ENCODE measurements around the gene NOX4.
"Not testable (repeated sequence)": the region's sequence is repeated elsewhere in the genome, so short reads cannot be mapped to it uniquely, and the experiment has no call there.

NOX4 gene

DNA sequence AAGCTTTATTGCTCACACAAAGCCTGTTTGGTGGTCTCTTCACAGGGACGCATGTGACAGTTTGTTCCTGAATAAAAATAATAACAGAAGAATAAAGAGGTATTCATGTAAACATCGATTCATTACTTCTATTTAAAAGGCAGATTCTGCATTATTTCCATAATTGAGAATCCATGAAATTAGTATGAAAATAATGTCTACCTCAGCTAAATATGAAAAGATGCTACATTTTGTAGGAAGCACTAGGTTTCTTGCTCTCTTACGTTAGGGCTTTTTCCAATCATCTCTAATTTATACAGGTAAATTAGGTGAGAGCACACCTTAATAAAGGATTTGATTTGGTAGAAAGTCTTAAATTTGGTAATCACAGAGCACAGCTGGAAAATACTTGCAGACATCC lies 103.7 kb downstream of the NOX4 start:
- DNase-seq (ENCODE audit: insufficient read length, low spot score) = not testable (repeated sequence)

DNA sequence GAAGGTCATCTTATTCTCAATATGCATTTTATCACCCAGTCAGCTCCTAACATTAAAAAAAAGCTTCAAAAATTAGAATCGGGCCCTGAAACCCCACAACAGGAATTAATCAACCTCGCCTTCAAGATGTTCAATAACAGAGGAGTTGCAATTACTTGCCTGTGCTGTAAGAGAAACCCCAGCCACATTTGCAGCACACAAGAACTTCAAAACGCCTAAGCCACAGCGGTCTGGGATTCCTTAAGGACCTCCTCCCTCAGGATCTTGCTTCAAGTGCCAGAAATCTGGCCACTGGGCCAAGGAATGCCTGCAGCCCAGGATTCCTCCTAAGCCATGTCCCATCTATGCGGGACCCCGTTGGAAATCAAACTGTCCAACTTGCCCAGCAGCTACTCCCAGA lies 108.2 kb downstream of the NOX4 start:
- DNase-seq (ENCODE audit: insufficient read length, low spot score); FAIRE-seq: not testable (repeated sequence)

More for the DNA sequence above, 103.7 kb downstream of the NOX4 start:
- FAIRE-seq = not testable (repeated sequence)

DNA sequence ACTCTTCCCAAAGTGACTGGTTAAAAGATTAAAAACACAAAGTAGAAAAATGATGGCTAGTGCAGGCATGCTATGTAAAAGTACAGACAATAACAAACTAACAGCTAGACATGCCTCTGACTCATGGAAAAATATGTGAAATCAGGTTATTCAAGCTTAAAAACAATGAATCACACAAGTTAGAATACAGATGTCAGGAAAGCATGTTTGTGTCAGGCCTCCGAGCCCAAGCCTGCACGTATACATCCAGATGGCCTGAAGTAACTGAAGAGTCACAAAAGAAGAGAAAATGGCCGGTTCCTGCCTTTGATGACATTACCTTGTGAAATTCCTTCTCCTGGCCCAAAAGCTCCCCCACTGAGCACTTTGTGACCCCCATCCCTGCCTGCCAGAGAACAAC lies 110.1 kb downstream of the NOX4 start:
- peak; percentile 39 for DNase-seq (ENCODE audit: insufficient read length, low spot score)
- no peak for FAIRE-seq

DNA sequence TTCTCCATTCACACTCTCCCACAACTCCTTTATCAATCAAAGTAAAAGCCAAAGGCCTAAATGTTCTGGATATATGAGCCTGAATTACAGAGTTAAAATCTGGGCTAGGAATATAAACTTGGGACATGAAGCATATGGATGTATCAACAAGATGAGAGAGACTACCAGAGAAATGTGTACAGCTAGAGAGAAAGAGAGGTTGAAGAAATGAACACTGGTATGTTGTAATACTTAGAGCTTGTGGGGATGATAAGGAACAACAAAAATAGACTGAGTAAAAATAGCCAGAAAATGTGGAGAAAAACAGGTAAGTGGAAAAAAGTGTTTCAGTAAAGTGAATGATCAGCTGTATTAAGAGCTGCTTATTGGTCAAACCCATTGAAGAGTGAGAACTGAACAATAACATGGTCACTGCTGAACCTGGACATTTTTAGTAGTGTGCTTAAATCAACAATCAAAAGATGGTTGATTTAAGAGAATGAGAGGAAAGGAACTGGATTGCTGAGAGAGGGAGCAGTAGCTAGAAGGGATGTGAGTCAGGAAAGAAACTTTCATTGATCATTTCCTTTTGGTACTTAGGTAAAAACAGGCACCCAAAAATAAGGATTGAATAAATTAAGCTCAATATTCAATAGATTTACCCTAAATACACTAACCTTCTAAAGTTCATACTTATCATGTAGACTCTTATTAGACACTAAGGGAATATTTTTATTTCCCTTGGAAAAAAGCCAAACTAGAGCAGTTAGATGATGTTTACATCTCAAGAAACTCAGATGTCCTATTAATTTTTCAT lies 111.0 kb downstream of the NOX4 start:
- DNase-seq (ENCODE audit: insufficient read length, low spot score); FAIRE-seq: not testable (repeated sequence)

DNA sequence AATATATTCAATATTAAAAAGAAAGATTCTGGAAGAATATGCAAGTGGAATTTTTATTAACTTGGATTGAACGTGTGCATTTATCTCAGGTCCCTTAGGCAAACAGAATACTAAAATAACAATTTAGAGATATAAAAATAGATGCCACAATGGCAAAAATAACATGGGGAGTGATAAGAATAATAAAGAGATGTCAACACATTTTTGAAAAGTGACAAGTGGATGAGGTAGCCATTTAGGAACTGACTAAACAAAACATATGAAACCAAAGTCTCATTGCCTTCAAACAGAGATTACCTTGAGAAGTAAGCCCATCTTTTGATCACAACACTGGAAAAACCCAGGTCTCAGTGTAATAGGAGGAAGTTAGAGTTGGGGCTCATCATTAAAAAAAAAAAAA lies 112.2 kb downstream of the NOX4 start:
- FAIRE-seq; DNase-seq (ENCODE audit: insufficient read length, low spot score): not testable (repeated sequence)

DNA sequence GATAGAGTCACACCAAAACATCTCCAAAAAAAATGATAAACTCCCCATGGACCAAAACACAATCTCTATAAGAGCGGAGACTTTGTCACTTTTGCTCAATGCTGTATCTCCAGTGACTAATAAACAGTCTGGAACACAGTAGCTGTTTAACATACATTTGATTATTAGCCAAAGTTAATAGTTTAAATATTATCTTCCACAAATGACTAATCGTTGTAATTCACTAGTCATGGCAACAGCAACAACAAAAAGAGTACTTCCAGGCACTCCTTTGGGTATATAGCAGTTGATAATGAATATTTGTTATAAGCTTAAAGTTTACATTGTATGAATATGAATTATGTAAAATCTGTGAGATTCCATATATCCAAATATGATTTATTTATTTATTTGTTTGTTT lies 121.8 kb downstream of the NOX4 start:
- not testable (repeated sequence) for FAIRE-seq; DNase-seq (ENCODE audit: insufficient read length, low spot score)

DNA sequence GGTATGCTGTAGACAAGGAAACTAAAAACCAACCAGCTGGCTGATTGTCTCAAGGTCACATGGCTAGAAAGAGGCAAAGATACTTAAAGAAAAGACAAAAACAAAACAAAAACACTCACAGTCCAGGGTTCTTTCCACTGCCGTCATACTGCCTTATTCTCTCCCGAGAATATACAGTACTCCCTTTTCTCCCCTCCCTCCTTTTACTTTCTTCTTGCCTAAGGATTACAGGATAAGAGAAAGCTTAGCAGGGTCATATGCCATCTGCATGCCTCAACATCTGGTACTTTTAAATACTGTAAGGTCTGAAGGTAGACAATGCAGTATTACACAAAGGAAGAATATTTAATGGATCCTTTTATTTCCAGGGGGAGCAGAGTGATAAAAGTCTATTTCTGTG lies 126.3 kb downstream of the NOX4 start:
- not testable (repeated sequence) for DNase-seq (ENCODE audit: insufficient read length, low spot score); FAIRE-seq

DNA sequence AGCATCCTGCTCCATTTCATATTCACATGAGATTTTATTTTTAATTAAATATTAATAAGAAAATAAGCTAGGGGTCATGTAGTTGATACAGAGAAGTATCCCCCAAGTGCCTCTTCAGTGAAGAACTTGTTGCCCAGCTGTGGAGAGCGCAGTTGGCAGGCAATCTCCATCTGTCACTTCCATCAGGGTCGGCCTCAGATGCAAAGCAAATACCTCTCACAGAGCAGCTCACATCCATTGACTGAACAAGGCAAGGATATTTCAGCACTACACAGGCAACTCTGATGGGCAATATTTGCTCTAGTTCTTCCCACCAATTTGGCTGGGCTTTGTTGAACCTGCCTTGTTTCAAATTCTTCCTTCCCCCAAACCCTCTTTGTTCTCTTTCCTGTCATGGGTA lies 129.4 kb downstream of the NOX4 start:
- FAIRE-seq = no peak

DNA sequence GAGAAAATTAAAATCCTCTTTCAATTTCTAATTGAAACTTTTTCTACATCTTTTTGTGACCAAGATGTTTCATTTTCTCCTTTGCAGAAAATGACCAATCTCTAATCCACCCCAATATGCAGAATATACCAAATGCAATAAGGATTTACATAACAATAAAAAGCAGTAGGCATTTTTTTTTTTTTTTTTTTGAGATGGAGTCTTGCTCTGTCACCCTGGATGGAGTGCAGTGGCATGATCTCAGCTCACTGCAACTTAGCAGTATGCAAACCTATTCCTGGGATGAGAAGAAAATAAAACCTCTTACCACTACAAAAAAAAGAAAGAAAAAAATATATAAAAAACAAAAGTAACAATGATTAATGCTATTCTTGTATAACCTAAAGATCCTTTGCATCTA lies 132.0 kb downstream of the NOX4 start:
- DNase-seq (ENCODE audit: insufficient read length, low spot score); FAIRE-seq: not testable (repeated sequence)

More for the DNA sequence above, 129.4 kb downstream of the NOX4 start:
- no peak for DNase-seq (ENCODE audit: insufficient read length, low spot score)

DNA sequence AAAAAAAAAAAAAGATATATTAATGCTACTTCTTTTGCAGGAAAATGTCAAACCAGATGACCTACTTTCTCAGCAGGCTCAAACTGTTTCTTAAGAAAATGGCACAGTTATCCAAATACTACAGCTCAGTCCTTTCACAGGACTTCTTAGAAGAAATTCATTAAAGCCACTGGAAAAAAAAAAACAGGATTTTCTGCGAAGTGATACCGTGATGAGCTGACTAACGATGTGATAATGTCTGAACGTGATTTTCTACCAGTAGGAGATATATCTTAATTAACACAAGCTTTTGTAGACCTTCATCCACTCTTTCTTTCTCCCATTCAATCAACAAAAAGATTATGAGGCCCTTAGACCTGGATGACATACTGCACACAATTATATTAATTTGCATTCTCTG lies 132.4 kb downstream of the NOX4 start:
- DNase-seq (ENCODE audit: insufficient read length, low spot score) = no peak
- no peak for FAIRE-seq

DNA sequence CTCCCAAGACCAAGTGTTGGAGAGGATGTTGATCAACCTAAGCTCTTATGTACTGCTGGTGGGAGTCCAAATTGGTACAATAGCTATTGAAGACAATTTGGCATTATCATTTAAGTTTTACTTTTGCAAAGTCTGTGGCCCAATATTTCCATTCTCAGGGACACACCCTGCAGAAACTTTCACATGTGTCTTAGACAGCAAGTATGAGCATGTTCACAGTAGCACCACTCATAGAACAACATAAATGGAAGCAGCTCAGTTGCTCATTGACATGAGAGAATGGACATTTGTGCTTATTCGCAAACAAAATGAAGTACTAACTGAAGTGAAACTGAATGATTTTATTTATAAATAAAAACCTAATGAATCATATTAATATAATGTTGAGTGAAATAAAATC lies 135.5 kb downstream of the NOX4 start:
- no peak for DNase-seq (ENCODE audit: insufficient read length, low spot score)
- peak; percentile 74 for FAIRE-seq

DNA sequence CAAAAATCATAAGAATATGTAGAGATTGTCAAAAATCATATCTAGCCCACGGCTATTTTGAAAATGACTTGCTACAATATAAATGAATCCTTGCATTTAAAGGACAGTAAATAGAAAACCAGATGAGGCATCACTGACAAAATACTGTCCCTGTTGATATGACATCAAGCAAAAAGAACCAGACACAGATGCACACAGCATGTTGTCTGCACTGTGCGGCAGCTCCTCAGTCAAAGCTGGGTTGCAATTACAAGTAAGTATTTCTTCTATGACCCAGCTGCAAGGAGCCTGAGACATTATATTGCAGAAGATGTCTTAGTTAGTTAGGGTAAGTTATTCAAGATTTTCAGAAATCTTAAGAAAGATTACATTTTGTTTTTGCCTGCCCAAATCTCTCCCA lies 136.7 kb downstream of the NOX4 start:
- not testable (repeated sequence) for FAIRE-seq; DNase-seq (ENCODE audit: insufficient read length, low spot score)

DNA sequence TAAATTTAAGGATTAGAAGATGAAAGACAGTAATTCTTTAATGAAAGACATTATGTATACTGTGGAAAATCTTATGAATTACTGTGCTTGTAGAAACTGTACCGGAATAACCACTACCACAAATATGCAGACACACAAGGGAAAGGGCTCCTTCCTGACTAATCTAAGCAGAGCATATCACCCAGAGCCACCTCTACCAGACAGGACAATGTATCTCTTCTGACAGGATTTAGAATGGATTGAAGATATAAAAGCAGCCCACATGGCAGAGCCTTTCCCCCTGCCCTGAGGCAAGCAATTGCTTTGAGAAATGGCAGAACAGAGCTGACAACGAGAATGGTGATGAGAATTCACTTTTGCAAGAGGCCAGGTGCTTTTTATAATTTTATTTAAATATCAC lies 144.1 kb downstream of the NOX4 start:
- DNase-seq (ENCODE audit: insufficient read length, low spot score) = no peak
- FAIRE-seq = no peak

DNA sequence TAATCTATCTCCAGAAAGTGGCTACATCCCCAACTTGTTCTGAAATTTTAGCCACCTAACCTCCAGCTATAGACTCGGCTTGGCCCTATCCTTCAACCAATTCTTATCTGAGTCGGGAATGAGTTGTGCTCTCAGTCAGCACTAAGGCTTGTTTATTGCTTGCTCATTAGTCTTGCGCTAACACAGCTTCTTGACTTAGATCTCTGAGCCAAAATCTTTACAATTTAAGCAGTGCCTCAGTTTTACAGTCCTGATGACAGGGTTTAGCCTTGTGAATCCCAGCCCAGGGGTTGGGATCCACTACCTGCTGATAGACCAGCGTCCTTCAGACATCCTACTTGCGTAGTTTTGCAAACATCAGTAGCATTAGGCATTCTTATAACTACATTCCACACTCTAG lies 144.6 kb downstream of the NOX4 start:
- no peak for FAIRE-seq
- no peak for DNase-seq (ENCODE audit: insufficient read length, low spot score)

DNA sequence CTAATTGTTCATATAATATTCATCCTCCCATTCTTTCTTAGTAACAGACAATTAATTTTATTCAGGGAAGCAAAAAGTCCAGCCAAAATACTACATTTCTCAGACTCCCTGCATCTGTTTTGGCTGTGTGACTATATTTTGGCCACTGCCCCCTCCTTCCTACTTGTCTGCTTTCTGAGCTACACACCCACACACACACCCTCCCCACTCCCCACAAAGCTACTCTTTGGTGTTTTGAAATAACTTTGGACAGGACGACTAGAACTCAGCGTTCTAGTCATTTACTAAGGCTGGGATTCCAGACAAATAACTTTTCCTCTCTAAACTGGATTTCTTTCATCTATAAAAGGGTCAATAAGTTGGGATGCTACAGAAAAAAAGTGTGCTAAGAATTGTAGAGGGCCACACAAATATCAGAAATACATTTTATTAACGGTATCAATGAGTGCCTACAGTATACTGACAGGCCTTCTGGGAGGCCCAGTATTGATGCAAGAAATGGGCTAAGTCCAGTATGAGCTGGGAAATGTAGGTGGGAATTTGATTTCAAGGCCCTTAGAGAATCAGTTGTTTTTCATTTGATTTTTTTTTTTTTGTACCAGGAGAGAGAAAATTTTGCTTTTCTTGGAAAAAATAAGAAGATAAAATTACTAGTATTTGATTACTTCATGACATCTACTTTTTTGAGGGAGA lies 148.1 kb downstream of the NOX4 start:
- not testable (repeated sequence) for FAIRE-seq; DNase-seq (ENCODE audit: insufficient read length, low spot score)

DNA sequence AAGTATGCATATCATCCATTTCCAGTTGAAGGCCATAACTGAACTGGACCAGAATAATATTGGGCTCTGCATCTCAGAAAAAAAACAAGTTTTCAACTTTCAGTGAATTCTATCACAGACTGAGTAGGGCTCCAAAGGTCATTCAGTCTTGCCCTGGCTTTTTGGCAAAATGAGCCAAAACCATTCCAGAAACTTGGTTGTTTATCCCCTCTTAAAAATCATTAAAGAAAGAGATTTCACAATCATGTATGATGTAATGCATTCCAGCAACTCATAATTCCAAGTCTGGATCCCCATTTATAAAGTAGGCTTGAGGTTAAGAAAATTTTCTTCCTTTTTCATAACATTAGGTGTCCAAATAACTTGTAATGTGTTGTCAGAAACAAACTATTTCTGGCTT lies 150.7 kb downstream of the NOX4 start:
- not testable (repeated sequence) for FAIRE-seq; DNase-seq (ENCODE audit: insufficient read length, low spot score)

DNA sequence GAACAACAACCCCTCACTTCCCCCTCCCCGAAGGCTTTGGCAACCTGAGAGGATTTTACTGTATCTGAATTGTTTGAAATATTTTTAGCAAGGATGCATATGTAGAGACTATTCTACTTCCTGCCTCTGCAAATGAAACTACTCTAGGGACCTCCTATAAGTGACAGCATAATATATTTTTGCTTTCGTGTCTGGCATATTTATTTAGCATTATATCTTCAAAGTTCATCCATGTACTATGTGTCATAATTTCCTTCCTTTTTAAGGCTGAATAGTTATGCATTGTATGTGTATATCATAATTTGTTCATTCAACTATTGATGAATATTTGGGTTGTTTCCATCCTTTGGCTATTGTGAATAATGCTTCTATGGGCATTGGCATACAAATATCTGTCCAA lies 153.1 kb downstream of the NOX4 start:
- DNase-seq (ENCODE audit: insufficient read length, low spot score); FAIRE-seq: not testable (repeated sequence)

DNA sequence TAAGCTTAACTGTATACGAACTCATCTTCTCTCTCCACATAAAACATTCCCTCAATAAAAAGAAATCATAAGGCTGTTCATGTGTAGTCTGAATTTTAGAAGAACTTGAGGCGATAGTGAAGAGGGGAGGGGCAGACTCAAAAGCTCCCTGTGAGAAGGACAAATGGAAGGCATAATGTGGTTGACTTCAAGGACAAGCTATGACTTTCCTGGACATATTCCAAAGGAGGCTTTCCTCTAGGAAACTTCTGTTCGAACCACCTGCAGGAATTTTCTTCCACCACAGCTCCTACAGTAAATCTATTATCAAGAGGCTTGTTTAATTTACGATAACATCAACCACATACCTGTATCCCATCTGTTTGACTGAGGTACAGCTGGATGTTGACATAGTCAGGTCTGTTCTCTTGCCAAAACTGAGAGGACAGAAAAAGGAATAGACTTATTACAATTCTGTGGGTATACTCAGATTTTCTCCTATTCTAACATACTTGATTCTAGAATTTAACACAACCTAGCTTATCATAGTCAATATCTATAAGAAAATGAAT lies 154.0 kb downstream of the NOX4 start:
- not testable (repeated sequence) for DNase-seq (ENCODE audit: insufficient read length, low spot score)
- peak; percentile 44 for FAIRE-seq

DNA sequence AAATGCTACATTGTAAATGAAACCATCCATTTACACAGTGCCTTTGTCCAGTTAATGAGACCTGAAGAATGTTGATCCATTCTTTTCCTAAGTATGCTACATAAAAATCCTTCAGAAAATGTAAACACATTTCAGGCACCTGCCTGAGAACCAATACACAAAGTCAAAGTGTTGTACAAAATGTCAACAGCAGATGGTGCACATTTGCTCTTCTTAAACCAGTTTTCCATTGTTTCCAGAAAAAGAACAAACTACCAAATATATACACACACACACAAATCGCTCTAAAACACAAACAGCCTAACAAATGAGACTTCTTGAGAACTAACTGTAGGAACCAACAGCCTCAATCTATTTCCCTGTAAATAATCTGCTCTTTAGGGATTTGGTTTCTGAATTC lies 157.5 kb downstream of the NOX4 start:
- peak; percentile 72 for FAIRE-seq
- DNase-seq (ENCODE audit: insufficient read length, low spot score) = not testable (repeated sequence)

DNA sequence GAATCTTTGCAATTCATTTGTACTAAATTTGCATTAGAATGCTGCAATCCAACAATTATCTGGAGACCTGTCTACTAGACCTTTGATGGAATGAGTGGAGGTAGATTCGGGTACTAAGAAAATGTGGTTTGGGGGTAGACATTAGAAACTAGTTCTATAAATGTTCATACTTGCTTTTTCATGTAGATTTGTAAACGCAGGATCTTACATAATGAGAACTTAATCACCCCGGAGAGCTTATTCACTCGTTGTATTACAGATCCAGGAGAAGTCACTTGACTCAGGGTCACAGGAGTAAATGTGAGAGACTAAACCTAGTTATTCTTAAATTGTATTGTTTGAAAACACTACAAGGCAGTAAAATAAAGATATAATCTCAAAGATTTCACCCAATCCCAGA lies 159.2 kb downstream of the NOX4 start:
- DNase-seq (ENCODE audit: insufficient read length, low spot score); FAIRE-seq: not testable (repeated sequence)

DNA sequence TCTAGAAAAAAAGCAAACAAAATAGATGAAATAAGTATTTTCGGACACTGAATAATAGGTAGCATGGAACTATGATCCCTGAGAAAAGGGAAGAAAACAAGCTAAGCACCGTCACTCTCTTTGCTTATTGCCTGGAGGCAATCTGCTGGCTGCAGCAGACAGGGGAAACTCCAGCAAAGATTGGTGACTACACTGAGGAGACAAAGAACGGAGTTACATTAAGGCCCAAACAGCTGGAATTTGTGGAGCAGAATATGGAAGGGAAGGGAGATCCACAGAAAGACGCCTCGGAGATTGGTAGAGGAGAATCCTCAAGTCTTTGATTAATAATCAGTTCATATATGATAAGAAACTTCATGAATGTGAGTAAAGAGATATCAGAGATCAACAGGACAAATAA lies 163.3 kb downstream of the NOX4 start:
- DNase-seq (ENCODE audit: insufficient read length, low spot score) = no peak
- no peak for FAIRE-seq
